Endothelial cell of umbilical vein (primary cell): ENCODE data around the gene ARHGDIB.

Experiments
- CTCF ChIP-seq, 2 donors: IDR thresholded peaks; 1 replicate in 1 of 2; 2 replicates in 1 of 2; pipeline ENCODE4 v1.5.1; 2011; ENCODE audit warnings: low read length in 2 of 2, mild to moderate bottlenecking in 2 of 2, moderate library complexity in 2 of 2, control low read depth in 1 of 2, inconsistent platforms in 1 of 2, low read depth in 1 of 2; ENCODE audit not compliant: insufficient read depth in 1 of 2; ENCODE audit errors: extremely low read depth in 1 of 2
- EZH2 ChIP-seq: IDR thresholded peaks from 2 replicates; pipeline ENCODE4 v1.6.1; 2012; ENCODE audit warnings: borderline replicate concordance, low read depth, mild to moderate bottlenecking, moderate library complexity, low read length, inconsistent platforms; ENCODE audit not compliant: severe bottlenecking
- FOS ChIP-seq: IDR thresholded peaks from 2 replicates; pipeline ENCODE4 v1.6.1; 2011; ENCODE audit warnings: mild to moderate bottlenecking, low read length, moderate library complexity, borderline replicate concordance; ENCODE audit not compliant: insufficient read depth
- MAX ChIP-seq: IDR thresholded peaks from 2 replicates; pipeline ENCODE4 v1.6.1; 2011; ENCODE audit not compliant: insufficient read depth, insufficient read length
- MYC ChIP-seq: IDR thresholded peaks from one replicate; pipeline ENCODE4 v1.6.1; 2011; ENCODE audit warnings: mild to moderate bottlenecking, low read depth, low read length
- POLR2A ChIP-seq: IDR thresholded peaks from 2 replicates; pipeline ENCODE4 v1.6.1; 2012; ENCODE audit warnings: low read depth, mild to moderate bottlenecking, control low read depth, low read length
- POLR2AphosphoS5 ChIP-seq: IDR thresholded peaks from 2 replicates; pipeline ENCODE4 v1.6.1; 2012; ENCODE audit warnings: low read depth, mild to moderate bottlenecking, control low read depth, low read length, moderate library complexity; ENCODE audit not compliant: insufficient read depth

GRCh38 chr12:14904854-14905253, 56.5 kb downstream of the ARHGDIB start:
- TF ChIP-seq CTCF (IDR thresholded peaks at IDR 0.05; ENCODE audit: extremely low read depth in 1 of 2, insufficient read depth in 1 of 2, low read depth in 1 of 2, low read length in 2 of 2): no peak
- TF ChIP-seq EZH2: no peak
- TF ChIP-seq MYC: no peak
- peak; percentile 22 for TF ChIP-seq POLR2A
- TF ChIP-seq POLR2AphosphoS5: no peak
- TF ChIP-seq FOS: no peak
- no peak for TF ChIP-seq MAX
